NCI-H446 treated with DMSO at 0.1 percent for 48 hours (cell line): ENCODE results near the gene TSHZ2.
"Not testable (repeated sequence)": the region's sequence is repeated elsewhere in the genome, so short reads cannot be mapped to it uniquely, and the experiment has no call there.

ENCODE experiments used
- DNase-seq: peaks from one replicate; lab custom pipeline; 2025; lab: John Stamatoyannopoulos, UW

TSHZ2 gene

DNA sequence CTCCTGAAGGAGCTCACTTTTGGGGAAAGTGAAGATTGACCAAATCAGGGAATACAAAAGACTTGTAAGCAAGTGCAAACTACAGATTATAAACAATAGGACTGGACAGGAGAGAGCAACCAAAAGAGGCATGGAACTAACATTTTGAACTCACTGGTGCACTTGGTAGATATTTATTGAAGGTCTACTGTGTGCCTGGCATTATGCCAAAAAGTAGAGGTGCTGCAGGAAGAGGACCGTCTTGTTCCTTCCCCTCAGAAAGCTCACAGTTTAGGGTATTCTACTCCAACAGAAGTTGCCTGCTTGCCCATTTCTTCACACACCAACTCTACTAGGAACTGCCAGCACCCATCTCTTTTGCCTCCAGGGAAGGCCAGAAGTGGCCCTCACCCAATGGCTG is 10.0 kb upstream of the TSHZ2 start:
- DNase-seq, result no peak

DNA sequence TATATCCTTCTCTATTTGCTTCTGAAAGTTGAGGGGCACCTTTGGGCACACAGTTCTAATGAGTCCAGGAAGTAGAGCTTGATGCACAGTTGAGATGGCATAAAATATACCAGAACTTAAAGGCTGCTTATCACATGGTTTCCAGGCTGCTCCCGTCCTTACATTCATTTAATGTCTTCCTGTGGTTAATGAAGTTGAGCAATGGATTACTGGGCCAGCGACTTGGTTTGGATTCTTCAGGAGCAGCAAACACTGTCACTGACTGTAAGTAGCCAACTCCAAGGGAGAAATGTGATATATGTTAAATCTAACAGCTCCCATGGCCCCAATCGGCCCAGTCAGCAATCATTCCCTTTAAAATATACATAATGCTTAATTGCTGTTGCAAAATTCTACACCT is 9.0 kb upstream of the TSHZ2 start:
- no peak for DNase-seq

- DNase-seq, result no peak
These were observed 8.0 kb upstream of the TSHZ2 start for GRCh38 chr20:52964131-52964530.

GRCh38 chr20:52965380-52965779 is 6.8 kb upstream of the TSHZ2 start:
- DNase-seq, result no peak

GRCh38 chr20:52965819-52966218 is 6.3 kb upstream of the TSHZ2 start:
- no peak for DNase-seq

DNA sequence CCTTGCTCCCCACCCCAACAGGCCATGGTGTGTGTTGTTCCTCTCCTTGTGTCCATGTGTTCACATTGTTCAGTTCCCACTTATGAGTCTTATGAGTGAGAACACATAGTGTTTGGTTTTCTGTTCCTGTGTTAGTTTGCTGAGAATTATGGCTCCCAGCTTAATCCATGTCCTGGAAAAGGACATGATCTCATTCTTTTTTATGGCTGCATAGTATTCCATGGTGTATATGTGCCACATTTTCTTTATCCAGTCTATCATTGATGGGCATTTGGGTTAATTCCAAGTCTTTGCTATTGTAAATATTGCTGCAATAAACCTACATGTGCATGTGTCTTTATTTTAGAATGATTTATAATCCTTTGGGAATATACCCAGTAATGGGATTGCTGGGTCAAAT is 5.6 kb upstream of the TSHZ2 start:
- not testable (repeated sequence) for DNase-seq

GRCh38 chr20:52971498-52972189 is 514 bp upstream of the TSHZ2 start:
- no peak for DNase-seq

- no peak for DNase-seq
These were observed 1.0 kb downstream of the TSHZ2 start for GRCh38 chr20:52972965-52973819.

DNA sequence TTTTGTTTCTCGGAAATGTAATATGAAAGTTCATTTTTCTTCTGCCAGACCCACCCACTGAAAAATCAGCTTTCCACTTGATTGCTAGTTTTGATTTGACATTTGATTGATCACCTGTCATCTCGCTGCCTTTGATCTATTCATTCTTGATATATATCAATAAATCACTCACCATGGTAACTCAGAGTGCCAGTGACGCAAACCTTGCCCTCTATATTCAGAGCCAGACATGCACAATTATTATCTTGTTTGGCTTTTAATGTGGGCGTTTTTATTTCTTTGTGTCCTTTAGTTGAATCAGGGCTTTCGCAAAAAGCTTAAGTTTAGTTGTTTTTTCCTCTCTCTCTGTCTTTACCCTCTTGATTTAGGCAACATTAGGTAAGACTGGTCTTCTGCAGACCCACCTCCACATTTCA is 2.0 kb downstream of the TSHZ2 start:
- DNase-seq, result no peak

DNA sequence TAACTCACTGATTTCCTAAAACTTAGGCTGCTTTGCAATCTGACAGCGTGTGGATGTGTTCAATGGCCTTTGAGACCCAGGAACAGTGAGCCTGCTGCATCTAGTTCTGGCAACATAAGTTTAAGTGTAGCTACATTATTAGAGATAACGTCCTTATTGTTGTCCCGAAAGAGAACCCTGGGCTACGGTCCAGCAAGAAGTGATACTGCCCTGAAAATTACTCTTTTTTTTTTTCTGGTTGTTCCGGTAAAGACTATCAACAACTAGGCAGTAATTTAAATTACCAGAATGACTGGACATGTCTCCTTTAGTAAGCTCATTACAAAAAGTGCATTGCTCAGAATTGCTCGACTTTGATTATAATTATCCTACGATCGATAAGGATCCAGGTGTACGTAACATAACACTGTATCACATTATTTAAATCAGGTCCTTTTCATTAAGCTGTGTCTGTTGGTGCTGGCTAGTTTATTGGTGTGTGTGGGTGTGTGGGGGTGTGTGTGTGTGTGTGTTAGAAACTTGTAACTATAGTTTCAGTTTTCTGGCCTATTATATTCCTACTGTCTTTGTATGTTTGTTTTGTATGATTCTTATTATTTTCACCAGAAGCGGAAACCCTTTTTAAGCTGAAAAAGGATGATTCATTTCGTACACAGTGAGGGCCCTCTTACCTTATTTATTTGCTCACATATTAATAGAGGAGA is 3.0 kb downstream of the TSHZ2 start:
- DNase-seq, result no peak

GRCh38 chr20:52975803-52976531 is 3.8 kb downstream of the TSHZ2 start:
- no peak for DNase-seq

DNA sequence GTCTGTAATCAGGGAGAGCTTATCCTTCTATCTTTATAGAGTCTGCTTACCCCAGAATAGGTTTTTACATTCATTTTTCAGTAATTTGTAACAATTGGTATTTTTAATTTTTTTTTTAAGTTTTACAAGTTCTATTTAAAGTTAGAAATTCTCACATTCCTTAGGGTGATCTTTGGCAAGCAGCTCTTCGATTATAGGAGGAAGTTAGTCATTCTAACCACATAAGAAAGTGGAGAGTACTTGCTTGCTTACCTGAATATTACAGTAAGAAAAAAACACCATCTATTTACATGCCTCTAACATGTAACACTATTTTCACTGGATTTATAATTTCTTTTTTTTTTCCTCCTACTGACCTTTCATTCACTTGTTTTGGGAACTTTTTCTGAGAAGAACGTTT is 6.7 kb downstream of the TSHZ2 start:
- DNase-seq, result no peak

- no peak for DNase-seq
These were observed 8.9 kb downstream of the TSHZ2 start for GRCh38 chr20:52981051-52981450.

GRCh38 chr20:52983726-52984450 is 11.7 kb downstream of the TSHZ2 start:
- no peak for DNase-seq

- no peak for DNase-seq
These were observed 12.3 kb downstream of the TSHZ2 start for GRCh38 chr20:52984451-52984810.

- DNase-seq, result no peak
These were observed 13.5 kb downstream of the TSHZ2 start for GRCh38 chr20:52985687-52986086.

DNA sequence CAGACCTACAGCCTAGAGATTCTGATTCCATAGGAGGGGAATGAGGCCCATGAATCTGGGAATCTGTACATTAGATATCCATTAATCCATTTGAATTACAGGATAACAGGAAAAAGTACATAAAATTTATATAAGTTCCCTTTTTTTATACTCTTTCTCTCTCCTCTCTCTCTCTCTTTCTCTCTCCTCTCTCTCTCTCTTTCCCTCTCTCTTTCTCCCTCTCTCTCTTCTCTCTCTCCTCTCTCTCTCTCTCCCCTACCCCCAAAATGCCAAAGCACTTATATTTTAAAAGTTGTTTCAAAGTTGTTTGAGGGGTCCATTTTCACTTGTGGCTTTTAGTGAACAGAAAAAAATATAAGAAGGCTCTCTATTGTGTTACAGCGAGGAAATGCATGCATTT is 15.1 kb downstream of the TSHZ2 start:
- no peak for DNase-seq

DNA sequence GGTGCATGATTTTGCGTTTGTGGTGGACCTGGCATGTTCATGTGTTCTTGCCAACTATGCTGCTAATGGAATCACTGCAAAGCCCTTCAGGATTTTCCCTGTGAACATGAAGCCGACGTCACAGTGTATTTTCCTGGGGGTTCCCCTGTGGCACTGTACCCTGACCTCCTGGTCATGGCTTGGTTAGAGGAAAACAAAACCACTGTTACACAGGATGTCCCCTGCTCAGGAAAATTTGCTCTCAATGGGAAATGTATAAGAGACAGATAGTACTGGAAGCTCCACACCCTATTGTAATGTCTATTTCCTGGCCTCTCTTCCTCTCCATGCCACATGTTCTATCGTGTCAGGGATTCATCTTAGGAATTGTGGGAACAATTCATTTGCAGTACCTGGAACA is 19.7 kb downstream of the TSHZ2 start:
- DNase-seq, result no peak

- DNase-seq, result no peak
These were observed 20.5 kb downstream of the TSHZ2 start for GRCh38 chr20:52992632-52993031.

DNA sequence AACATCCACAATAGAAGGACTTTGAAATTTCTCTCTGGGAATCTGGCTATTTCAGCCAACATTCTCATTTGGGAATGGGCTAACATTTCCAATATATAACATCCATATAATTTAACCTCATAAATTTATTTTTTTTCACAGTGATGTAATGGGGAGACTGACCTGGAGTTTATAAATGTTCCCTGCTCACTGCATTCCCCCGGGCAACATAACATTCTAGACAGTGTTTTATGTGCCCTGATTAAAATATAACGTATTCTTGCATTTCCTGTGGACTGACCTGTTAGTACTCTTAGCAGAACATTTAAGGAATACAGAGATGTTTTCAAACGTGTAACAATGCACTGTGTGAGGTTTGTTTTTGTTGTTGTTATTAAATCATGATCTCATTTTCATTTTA is 20.9 kb downstream of the TSHZ2 start:
- no peak for DNase-seq

- DNase-seq, result no peak
These were observed 22.2 kb downstream of the TSHZ2 start for GRCh38 chr20:52994184-52994970.
